Neural progenitor cell (in vitro differentiated cells): ENCODE results near the gene ATG4A. TPM values are rescaled to one million over a fixed set of nuclear protein-coding genes. Genes with fewer than 3 reads are reported as not detected.

Experiments
- DNase-seq: peaks from one replicate; pipeline ENCODE4 v3.0.0-alpha.2; 2016; ENCODE audit warnings: low spot score
- H2AFZ ChIP-seq: fragments of 200-600 bp; sonication (generic); replicated peaks from 2 replicates; pipeline ENCODE4 v1.6.1; 2016; ENCODE audit warnings: antibody characterized with exemption
- H3F3A ChIP-seq: fragments of 200-600 bp; sonication (generic); 2 replicates; pipeline ENCODE4 v1.6.1; 2016; ENCODE audit warnings: antibody characterized with exemption, low read depth
- H3K27ac ChIP-seq: fragments of 200-600 bp; sonication (generic); 2 replicates; pipeline ENCODE4 v1.5.1; 2016; ENCODE audit warnings: mild to moderate bottlenecking
- H3K27me3 ChIP-seq: fragments of 200-600 bp; sonication (generic); 2 replicates; pipeline ENCODE4 v1.6.1; 2016; ENCODE audit warnings: mild to moderate bottlenecking, moderate library complexity
- H3K36me3 ChIP-seq: fragments of 200-600 bp; sonication (generic); 2 replicates; pipeline ENCODE4 v1.5.1; 2016
- H3K4me1 ChIP-seq: fragments of 200-600 bp; sonication (generic); 2 replicates; pipeline ENCODE4 v1.6.1; 2016; ENCODE audit warnings: mixed run types
- H3K4me2 ChIP-seq: fragments of 200-600 bp; sonication (generic); 2 replicates; pipeline ENCODE4 v1.6.1; 2016
- H3K4me3 ChIP-seq: fragments of 200-600 bp; sonication (generic); 2 replicates; pipeline ENCODE4 v1.5.1; 2016
- H3K79me2 ChIP-seq: fragments of 200-600 bp; sonication (generic); 2 replicates; pipeline ENCODE4 v1.6.1; 2016; ENCODE audit warnings: low read depth
- H3K9ac ChIP-seq: fragments of 200-600 bp; sonication (generic); 2 replicates; pipeline ENCODE4 v1.6.1; 2016
- H3K9me3 ChIP-seq: fragments of 200-600 bp; sonication (generic); 2 replicates; pipeline ENCODE4 v1.5.1; 2016; ENCODE audit warnings: low read depth
- H4K20me1 ChIP-seq: fragments of 200-600 bp; sonication (generic); 2 replicates; pipeline ENCODE4 v1.6.1; 2016; ENCODE audit warnings: low read depth
- H3K27ac Mint-ChIP-seq: 3 replicates; pipeline ENCODE4 v1.8.0; 2021; ENCODE audit warnings: mixed read lengths
- H3K27me3 Mint-ChIP-seq: 2 replicates; pipeline ENCODE4 v1.8.0; 2022; ENCODE audit warnings: low read depth, mild to moderate bottlenecking, inconsistent platforms, moderate library complexity, mixed read lengths; ENCODE audit not compliant: insufficient read depth
- H3K36me3 Mint-ChIP-seq: 3 replicates; pipeline ENCODE4 v1.8.0; 2021; ENCODE audit warnings: mixed read lengths
- H3K4me1 Mint-ChIP-seq: 3 replicates; pipeline ENCODE4 v1.8.0; 2021; ENCODE audit warnings: mixed read lengths
- H3K4me3 Mint-ChIP-seq: 3 replicates; pipeline ENCODE4 v1.8.0; 2021; ENCODE audit warnings: mild to moderate bottlenecking, moderate library complexity, mixed read lengths
- H3K9me3 Mint-ChIP-seq: 3 replicates; pipeline ENCODE4 v1.8.0; 2020; ENCODE audit warnings: mixed read lengths
- CTCF ChIP-seq: fragments of 200-600 bp; sonication (generic); IDR thresholded peaks from 2 replicates; pipeline ENCODE4 v1.5.1; 2017; ENCODE audit warnings: antibody characterized with exemption, mild to moderate bottlenecking
- EZH2 ChIP-seq: fragments of 200-600 bp; sonication (generic); IDR thresholded peaks from 2 replicates; pipeline ENCODE4 v1.6.1; 2017; ENCODE audit warnings: antibody characterized with exemption, mild to moderate bottlenecking, moderate library complexity
- EZH2phosphoT487 ChIP-seq: fragments of 200-600 bp; sonication (generic); IDR thresholded peaks from 2 replicates; pipeline ENCODE4 v1.6.1; 2017; ENCODE audit warnings: antibody characterized with exemption
- total RNA-seq: library from RNA; depleted of rRNA; stranded (reverse); fragments of >200 nt; gene quantifications from 2 replicates; pipeline ENCODE4 v1.2.3, GENCODE V29; 2015; ENCODE audit warnings: low replicate concordance

The ATG4A gene
- total RNA-seq, 1 donor from 2014 or later = 6.5 TPM

GRCh38 chrX:108167211-108167872 lies 75.8 kb downstream of the ATG4A start:
- Histone ChIP-seq H3K9ac (no peak overlapping the region), H2AFZ (no peak overlapping the region), H3K27me3 (no peaks in the 10 kb centered on the region), H3K79me2 (no peaks in the 10 kb centered on the region), H3K4me2 (no peak overlapping the region), H4K20me1 (no peaks in the 10 kb centered on the region), H3K9me3 (no peaks in the 10 kb centered on the region), H3K4me1 (no peaks in the 10 kb centered on the region), H3K27ac (no peak overlapping the region), H3F3A (peaks cover 7% of the 10 kb centered on the region), H3K4me3 (no peak overlapping the region), H3K36me3 (no peaks in the 10 kb centered on the region)
- peaks cover 9% of the 10 kb centered on the region for H3K9me3 Mint-ChIP-seq
- H3K4me1 Mint-ChIP-seq = peaks cover 10% of the 10 kb centered on the region
- peaks cover 7% of the 10 kb centered on the region for H3K27me3 Mint-ChIP-seq
- H3K4me3 Mint-ChIP-seq = no peak overlapping the region
- TF ChIP-seq CTCF (no peak), EZH2phosphoT487 (no peak), EZH2 (no peak)
- no peak overlapping the region for H3K27ac Mint-ChIP-seq
- H3K36me3 Mint-ChIP-seq = peaks cover 39% of the 10 kb centered on the region
- no peak for DNase-seq

- Mint-ChIP-seq H3K9me3 (peaks cover 12% of the 10 kb centered on the region), H3K27ac (no peak overlapping the region), H3K36me3 (peaks cover 45% of the 10 kb centered on the region), H3K4me3 (no peak overlapping the region), H3K4me1 (peaks cover 16% of the 10 kb centered on the region), H3K27me3 (peaks cover 6% of the 10 kb centered on the region)
- no peak overlapping the region for H2AFZ ChIP-seq
- H3F3A ChIP-seq = peaks cover 7% of the 10 kb centered on the region
- DNase-seq = no peak
- TF ChIP-seq EZH2 = no peak
- no peak for TF ChIP-seq EZH2phosphoT487
- no peak for TF ChIP-seq CTCF
- H3K4me2 ChIP-seq = no peak overlapping the region
- H3K27me3 ChIP-seq = no peaks in the 10 kb centered on the region
- H3K9ac ChIP-seq = no peak overlapping the region
- H3K27ac ChIP-seq = no peak overlapping the region
- no peaks in the 10 kb centered on the region for H3K4me1 ChIP-seq
- no peaks in the 10 kb centered on the region for H3K79me2 ChIP-seq
- no peaks in the 10 kb centered on the region for H4K20me1 ChIP-seq
- no peaks in the 10 kb centered on the region for H3K9me3 ChIP-seq
- H3K4me3 ChIP-seq = no peak overlapping the region
- no peaks in the 10 kb centered on the region for H3K36me3 ChIP-seq
Observed at GRCh38 chrX:108168961-108169740, 77.6 kb downstream of the ATG4A start.

GRCh38 chrX:108169768-108170167 lies 78.2 kb downstream of the ATG4A start:
- Mint-ChIP-seq H3K27ac (no peak overlapping the region), H3K4me3 (no peak overlapping the region), H3K27me3 (peaks cover 6% of the 10 kb centered on the region), H3K4me1 (peaks cover 21% of the 10 kb centered on the region), H3K36me3 (peaks cover 48% of the 10 kb centered on the region), H3K9me3 (peaks cover 12% of the 10 kb centered on the region)
- no peak overlapping the region for H3K4me2 ChIP-seq
- TF ChIP-seq EZH2phosphoT487 = no peak
- H3K27me3 ChIP-seq = no peaks in the 10 kb centered on the region
- no peak overlapping the region for H2AFZ ChIP-seq
- H3K79me2 ChIP-seq = no peaks in the 10 kb centered on the region
- H4K20me1 ChIP-seq = no peaks in the 10 kb centered on the region
- no peak for DNase-seq
- H3F3A ChIP-seq = peaks cover 7% of the 10 kb centered on the region
- H3K36me3 ChIP-seq = no peaks in the 10 kb centered on the region
- peaks cover under 1% of the 10 kb centered on the region for H3K4me1 ChIP-seq
- no peaks in the 10 kb centered on the region for H3K9me3 ChIP-seq
- H3K27ac ChIP-seq = no peak overlapping the region
- H3K9ac ChIP-seq = no peak overlapping the region
- H3K4me3 ChIP-seq = no peak overlapping the region

- DNase-seq = no peak
- no peak overlapping the region for H3K4me3 ChIP-seq
- peaks cover 11% of the 10 kb centered on the region for H3K4me1 ChIP-seq
- no peaks in the 10 kb centered on the region for H3K79me2 ChIP-seq
- Mint-ChIP-seq H3K4me1 (peaks cover 29% of the 10 kb centered on the region), H3K4me3 (no peak overlapping the region), H3K9me3 (peaks cover 12% of the 10 kb centered on the region), H3K36me3 (peaks cover 53% of the 10 kb centered on the region), H3K27ac (no peak overlapping the region), H3K27me3 (peaks cover 10% of the 10 kb centered on the region)
- peaks cover 14% of the 10 kb centered on the region for H3F3A ChIP-seq
- no peak overlapping the region for H3K4me2 ChIP-seq
- H3K27me3 ChIP-seq = no peaks in the 10 kb centered on the region
- no peak overlapping the region for H2AFZ ChIP-seq
- peaks cover 2% of the 10 kb centered on the region for H4K20me1 ChIP-seq
- no peak overlapping the region for H3K27ac ChIP-seq
- no peaks in the 10 kb centered on the region for H3K9me3 ChIP-seq
- no peak for TF ChIP-seq EZH2
- TF ChIP-seq EZH2phosphoT487 = no peak
- TF ChIP-seq CTCF = no peak
- H3K9ac ChIP-seq = no peak overlapping the region
- H3K36me3 ChIP-seq = no peaks in the 10 kb centered on the region
Observed at GRCh38 chrX:108171671-108172070, 80.1 kb downstream of the ATG4A start.
